Activated CD4-positive, alpha-beta T cell treated with anti-CD3 and anti-CD28 coated beads, Interleukin-2, amount 10 ng/mL, durations not matched to agents 7 days and 5 days (primary cell): Measurements from ENCODE around the gene KRTAP4-1. TPM values are rescaled to one million over a fixed set of nuclear protein-coding genes. Genes with fewer than 3 reads are reported as not detected.
"Not testable (repeated sequence)": the region's sequence is repeated elsewhere in the genome, so short reads cannot be mapped to it uniquely, and the experiment has no call there.

Source experiments
- CTCF ChIA-PET: fragments of 350-600 bp; sonication (Branson Sonifier 250); formaldehyde crosslinking; loops from one replicate; lab custom pipeline; 2021; ENCODE audit warnings: antibody characterized with exemption; lab: Charles Lee
- POLR2A ChIA-PET: fragments of 350-600 bp; sonication (Branson Sonifier 250); formaldehyde crosslinking; loops from one replicate; lab custom pipeline; 2021; ENCODE audit warnings: antibody characterized with exemption; lab: Charles Lee
- DNase-seq: peaks from one replicate; pipeline ENCODE4 v3.0.0-alpha.2; 2020
- H3K27ac Mint-ChIP-seq: one replicate; pipeline ENCODE4 v1.8.0; 2021; ENCODE audit warnings: mild to moderate bottlenecking, moderate library complexity, mixed read lengths
- H3K27me3 Mint-ChIP-seq: one replicate; pipeline ENCODE4 v1.8.0; 2021; ENCODE audit warnings: mixed read lengths
- H3K36me3 Mint-ChIP-seq: one replicate; pipeline ENCODE4 v1.8.0; 2021; ENCODE audit warnings: low read depth, mixed read lengths
- H3K4me1 Mint-ChIP-seq: one replicate; pipeline ENCODE4 v1.8.0; 2021; ENCODE audit warnings: mixed read lengths
- H3K4me3 Mint-ChIP-seq: one replicate; pipeline ENCODE4 v1.8.0; 2021; ENCODE audit warnings: mild to moderate bottlenecking, moderate library complexity, mixed read lengths
- H3K9me3 Mint-ChIP-seq: one replicate; pipeline ENCODE4 v1.8.0; 2021; ENCODE audit warnings: mixed read lengths
- total RNA-seq, 2 experiments: library from RNA; stranded (reverse); gene quantifications; one replicate each; pipeline ENCODE4 v1.2.3, GENCODE V29; 2021

The KRTAP4-1 gene
- total RNA-seq, result not detected

DNA sequence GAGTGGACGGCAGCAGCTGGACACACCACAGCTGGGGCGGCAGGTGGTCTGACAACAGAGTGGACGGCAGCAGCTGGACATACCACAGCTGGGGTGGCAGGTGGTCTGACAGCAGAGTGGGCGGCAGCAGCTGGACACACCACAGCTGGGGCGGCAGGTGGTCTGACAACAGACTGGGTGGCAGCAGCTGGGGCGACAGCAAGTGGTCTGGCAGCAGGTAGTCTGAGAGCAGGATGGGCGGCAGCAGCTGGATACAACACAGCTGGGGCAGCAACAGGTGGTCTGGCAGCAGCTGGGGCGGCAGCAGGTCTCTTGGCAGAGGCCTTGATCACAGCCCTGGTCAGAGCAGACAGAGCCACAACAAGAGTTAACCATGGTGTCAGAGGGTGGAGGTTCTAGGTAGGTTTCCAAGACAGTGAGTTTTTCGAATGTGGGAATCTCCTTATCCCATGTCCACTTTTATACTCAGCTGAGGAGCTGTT lies at the start of gene KRTAP4-1:
Gene KRTAP4-1 (minus strand): TSS at position 432 of the 482 bp plus-strand sequence. CDS start 57 bp downstream, at position 375.
- Mint-ChIP-seq H3K9me3 (no peaks in the 10 kb centered on the region), H3K27ac (no peak within 1 kb of the TSS), H3K36me3 (no peaks in the 10 kb centered on the region), H3K4me3 (no peak within 1 kb of the TSS), H3K27me3 (no peaks in the 10 kb centered on the region), H3K4me1 (no peaks in the 10 kb centered on the region)
- ChIA-PET POLR2A (no interaction called here), CTCF (no interaction called here)
- DNase-seq, result no peak

GRCh38 chr17:41232399-41233105 lies 47.8 kb upstream of the KRTAP4-1 start, which contains the start of gene KRTAP9-3:
TSS of gene KRTAP9-3 (plus strand) at chr17:41232449. CDS start at chr17:41232502, 53 bp downstream.
- H3K27ac Mint-ChIP-seq, H3K9me3 Mint-ChIP-seq, H3K4me3 Mint-ChIP-seq, DNase-seq, H3K36me3 Mint-ChIP-seq, POLR2A ChIA-PET, CTCF ChIA-PET, H3K4me1 Mint-ChIP-seq: not testable (repeated sequence)
- H3K27me3 Mint-ChIP-seq, result peaks cover 15% of the 10 kb centered on the region

- Mint-ChIP-seq H3K4me1 (no peaks in the 10 kb centered on the region), H3K9me3 (no peaks in the 10 kb centered on the region), H3K36me3 (no peaks in the 10 kb centered on the region), H3K4me3 (no peak overlapping the region), H3K27me3 (peaks cover 15% of the 10 kb centered on the region), H3K27ac (no peak overlapping the region)
- ChIA-PET POLR2A (no interaction called here), CTCF (no interaction called here)
- no peak for DNase-seq
Observed at GRCh38 chr17:41231731-41232130, 47.0 kb upstream of the KRTAP4-1 start.

DNA sequence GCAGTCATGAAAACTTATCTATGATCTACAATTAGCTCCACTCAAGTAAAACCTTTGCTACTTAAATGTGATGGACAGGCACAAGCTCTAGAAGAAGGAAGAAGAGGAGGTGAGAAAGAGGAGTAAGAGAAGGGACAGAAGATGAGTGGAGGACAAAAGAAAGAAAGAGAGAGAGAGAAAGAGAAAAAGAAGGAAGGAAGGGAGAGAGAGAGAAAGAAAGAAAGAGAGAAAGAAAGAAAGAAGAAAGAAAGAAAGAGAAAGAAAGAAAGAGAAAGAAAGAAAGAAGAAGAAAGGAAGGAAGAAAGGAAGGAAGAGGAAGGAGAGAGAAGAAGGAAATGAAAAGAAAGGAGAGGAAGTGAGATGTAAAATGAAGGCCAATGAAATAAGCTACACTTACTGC lies 45.4 kb upstream of the KRTAP4-1 start:
- H3K36me3 Mint-ChIP-seq, result no peaks in the 10 kb centered on the region
- CTCF ChIA-PET, result no interaction called here

DNA sequence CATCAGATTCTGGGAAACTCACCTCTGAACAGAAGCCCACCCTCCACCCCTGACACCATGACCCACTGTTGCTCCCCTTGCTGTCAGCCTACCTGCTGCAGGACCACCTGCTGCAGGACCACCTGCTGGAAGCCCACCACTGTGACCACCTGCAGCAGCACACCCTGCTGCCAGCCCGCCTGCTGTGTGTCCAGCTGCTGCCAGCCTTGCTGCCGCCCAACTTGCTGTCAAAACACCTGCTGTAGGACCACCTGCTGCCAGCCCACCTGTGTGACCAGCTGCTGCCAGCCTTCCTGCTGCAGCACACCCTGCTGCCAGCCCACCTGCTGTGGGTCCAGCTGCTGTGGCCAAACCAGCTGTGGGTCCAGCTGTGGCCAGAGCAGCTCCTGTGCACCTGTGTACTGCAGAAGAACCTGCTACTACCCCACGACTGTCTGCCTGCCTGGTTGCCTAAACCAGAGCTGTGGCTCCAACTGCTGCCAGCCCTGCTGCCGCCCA lies 41.9 kb upstream of the KRTAP4-1 start, which contains the start of gene KRTAP9-2:
Gene KRTAP9-2 (plus strand): TSS at position 51 of the 498 bp plus-strand sequence. CDS start 7 bp downstream, at position 58.
- not testable (repeated sequence) for H3K4me3 Mint-ChIP-seq

More for the DNA sequence above, 45.4 kb upstream of the KRTAP4-1 start:
- DNase-seq, result no peak
- POLR2A ChIA-PET, result no interaction called here
- Mint-ChIP-seq H3K4me1 (no peaks in the 10 kb centered on the region), H3K27ac (no peak overlapping the region), H3K27me3 (peaks cover 12% of the 10 kb centered on the region), H3K9me3 (no peaks in the 10 kb centered on the region), H3K4me3 (no peak overlapping the region)

GRCh38 chr17:41226051-41226450 lies 41.3 kb upstream of the KRTAP4-1 start:
- H3K4me3 Mint-ChIP-seq, result no peak overlapping the region
- DNase-seq, result no peak
- H3K36me3 Mint-ChIP-seq, result no peaks in the 10 kb centered on the region
- no peak overlapping the region for H3K27ac Mint-ChIP-seq
- POLR2A ChIA-PET, result no interaction called here
- CTCF ChIA-PET, result interaction anchor here (1.0 kb wide), 1 partner anchor 322 kb away, joined by 3 read pairs; no protein-coding TSS in a partner anchor
- no peaks in the 10 kb centered on the region for H3K9me3 Mint-ChIP-seq
- peaks cover 9% of the 10 kb centered on the region for H3K27me3 Mint-ChIP-seq
- no peaks in the 10 kb centered on the region for H3K4me1 Mint-ChIP-seq

More for the DNA sequence above, 41.9 kb upstream of the KRTAP4-1 start, which contains the start of gene KRTAP9-2:
- CTCF ChIA-PET, H3K4me1 Mint-ChIP-seq, H3K27ac Mint-ChIP-seq, POLR2A ChIA-PET, H3K9me3 Mint-ChIP-seq, DNase-seq, H3K27me3 Mint-ChIP-seq, H3K36me3 Mint-ChIP-seq: not testable (repeated sequence)

GRCh38 chr17:41223821-41224220 lies 39.1 kb upstream of the KRTAP4-1 start:
- Mint-ChIP-seq H3K4me3 (no peak overlapping the region), H3K36me3 (no peaks in the 10 kb centered on the region), H3K27ac (no peak overlapping the region)

DNA sequence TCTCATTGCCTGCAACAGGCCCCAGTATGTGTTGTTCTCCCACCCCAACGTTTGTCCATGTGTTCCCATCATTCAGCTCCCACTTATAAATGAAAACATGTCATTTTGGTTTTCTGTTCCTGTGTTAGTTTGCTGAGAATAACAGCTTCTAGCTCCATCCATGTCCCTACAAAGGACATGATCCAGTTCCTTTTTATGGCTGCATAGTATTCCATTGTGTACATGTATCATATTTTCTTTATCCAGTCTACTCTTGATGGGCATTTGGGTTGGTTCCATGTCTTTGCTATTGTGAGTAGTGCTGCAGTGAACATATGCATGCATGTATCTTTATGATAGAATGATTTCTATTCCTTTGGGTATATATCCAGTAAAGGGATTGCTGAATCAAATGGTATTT lies 31.0 kb upstream of the KRTAP4-1 start:
- Mint-ChIP-seq H3K27me3 (peaks cover 16% of the 10 kb centered on the region), H3K36me3 (no peaks in the 10 kb centered on the region), H3K9me3 (peaks cover 7% of the 10 kb centered on the region), H3K4me3 (no peak overlapping the region), H3K4me1 (no peaks in the 10 kb centered on the region), H3K27ac (no peak overlapping the region)
- ChIA-PET POLR2A (no interaction called here), CTCF (no interaction called here)
- no peak for DNase-seq

More at GRCh38 chr17:41223821-41224220, 39.1 kb upstream of the KRTAP4-1 start:
- Mint-ChIP-seq H3K27me3 (peaks cover 12% of the 10 kb centered on the region), H3K9me3 (peaks cover 8% of the 10 kb centered on the region), H3K4me1 (no peaks in the 10 kb centered on the region)
- ChIA-PET POLR2A (no interaction called here), CTCF (interaction anchor here (1.3 kb wide), 1 partner anchor 27 kb away, joined by 3 read pairs; no protein-coding TSS in a partner anchor)
- no peak for DNase-seq

GRCh38 chr17:41212524-41213169 lies 27.9 kb upstream of the KRTAP4-1 start:
- H3K27ac Mint-ChIP-seq, result no peak overlapping the region
- no peaks in the 10 kb centered on the region for H3K9me3 Mint-ChIP-seq
- peaks cover 31% of the 10 kb centered on the region for H3K27me3 Mint-ChIP-seq
- ChIA-PET CTCF (no interaction called here), POLR2A (no interaction called here)
- DNase-seq, result no peak
- no peak overlapping the region for H3K4me3 Mint-ChIP-seq
- H3K36me3 Mint-ChIP-seq, result no peaks in the 10 kb centered on the region
- H3K4me1 Mint-ChIP-seq, result no peaks in the 10 kb centered on the region

- no peak for DNase-seq
- H3K27me3 Mint-ChIP-seq, result peaks cover 29% of the 10 kb centered on the region
- H3K4me3 Mint-ChIP-seq, result no peak overlapping the region
- POLR2A ChIA-PET, result no interaction called here
- CTCF ChIA-PET, result no interaction called here
- no peak overlapping the region for H3K27ac Mint-ChIP-seq
- H3K4me1 Mint-ChIP-seq, result no peaks in the 10 kb centered on the region
- no peaks in the 10 kb centered on the region for H3K9me3 Mint-ChIP-seq
- H3K36me3 Mint-ChIP-seq, result no peaks in the 10 kb centered on the region
Observed at GRCh38 chr17:41211845-41212466, 27.2 kb upstream of the KRTAP4-1 start.

GRCh38 chr17:41199421-41200078 lies 14.8 kb upstream of the KRTAP4-1 start:
- H3K36me3 Mint-ChIP-seq, result no peaks in the 10 kb centered on the region
- CTCF ChIA-PET, result no interaction called here
- H3K4me3 Mint-ChIP-seq, result no peak overlapping the region

GRCh38 chr17:41196068-41196467 lies 11.4 kb upstream of the KRTAP4-1 start:
- DNase-seq, result no peak
- Mint-ChIP-seq H3K27ac (no peak overlapping the region), H3K36me3 (no peaks in the 10 kb centered on the region), H3K27me3 (peaks cover 9% of the 10 kb centered on the region), H3K4me1 (no peaks in the 10 kb centered on the region), H3K4me3 (no peak overlapping the region), H3K9me3 (no peaks in the 10 kb centered on the region)
- POLR2A ChIA-PET, result no interaction called here
- CTCF ChIA-PET, result interaction anchor here (0.7 kb wide), 1 partner anchor 195 kb away, joined by 4 read pairs; no protein-coding TSS in a partner anchor

More at GRCh38 chr17:41199421-41200078, 14.8 kb upstream of the KRTAP4-1 start:
- DNase-seq, result no peak
- no peaks in the 10 kb centered on the region for H3K4me1 Mint-ChIP-seq
- POLR2A ChIA-PET, result no interaction called here
- H3K27ac Mint-ChIP-seq, result no peak overlapping the region
- H3K27me3 Mint-ChIP-seq, result peaks cover 9% of the 10 kb centered on the region
- no peaks in the 10 kb centered on the region for H3K9me3 Mint-ChIP-seq
